Measurements from ENCODE around the gene CDHR2. TPM values are rescaled to one million over a fixed set of nuclear protein-coding genes. Genes with fewer than 3 reads are reported as not detected.
"Not testable (repeated sequence)": the region's sequence is repeated elsewhere in the genome, so short reads cannot be mapped to it uniquely, and the experiment has no call there.

The CDHR2 gene
- total and polyA plus RNA-seq, 12 donors = 0.03 to 0.22 (median 0.19) TPM; not detected in 9

DNA sequence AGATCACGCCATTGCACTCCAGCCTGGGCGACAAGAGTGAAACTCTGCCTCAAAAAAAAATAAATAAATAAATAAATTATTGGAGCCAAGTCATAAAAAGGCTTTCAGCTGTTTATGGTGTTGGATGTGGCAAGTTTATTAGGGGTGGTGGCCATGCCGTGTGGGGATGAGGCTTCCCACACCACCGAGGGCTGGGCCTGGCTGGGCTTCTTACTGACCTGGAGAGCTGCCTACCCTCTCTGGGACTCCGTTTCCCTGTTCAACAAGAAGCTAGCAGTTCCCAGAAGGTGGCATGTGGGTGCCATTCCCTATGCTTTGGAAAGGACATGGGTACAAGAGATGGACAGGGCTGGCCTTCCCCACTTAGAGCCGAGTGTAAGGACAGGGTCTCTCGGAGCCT, 38.3 kb downstream of the CDHR2 start:
- intact Hi-C loops (cut with DNase I) = no loop called here
- Histone ChIP-seq H3K27ac (no peak overlapping the region), H3K36me3 (no peaks in the 10 kb centered on the region), H3K27me3 (no peaks in the 10 kb centered on the region), H3K4me3 (no peak overlapping the region), H3K9me3 (peaks cover 0 to 27% (median 8%) of the 10 kb centered on the region in 11 donors), H3K4me1 (no peaks in the 10 kb centered on the region)
- WGBS, 2 donors = 88 to 89% methylated on average over 7 of the region's 7 CpGs
- DNase-seq (no peak), ATAC-seq (no peak)
- no peak for TF ChIP-seq CTCF (IDR thresholded peaks at IDR 0.05)

DNA sequence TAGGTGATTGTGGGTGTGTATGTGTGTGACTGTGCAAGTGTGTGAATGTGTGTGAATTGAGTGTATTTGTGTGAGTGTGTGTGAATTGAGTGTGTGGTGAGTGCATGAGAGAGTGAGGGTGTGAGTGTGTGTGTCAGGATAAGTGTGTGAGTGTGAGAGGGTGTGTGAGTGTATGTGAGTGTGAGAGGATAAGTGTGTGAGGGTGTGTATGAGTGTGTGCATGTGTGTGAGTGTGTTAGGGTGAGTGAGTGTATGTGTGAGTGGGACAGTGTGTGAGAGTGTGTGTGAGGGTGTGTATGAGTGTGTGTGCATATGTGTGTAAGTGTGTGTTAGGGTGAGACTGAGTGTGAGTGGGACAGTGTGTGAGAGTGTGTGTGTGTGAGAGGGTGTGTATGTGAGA, 39.2 kb downstream of the CDHR2 start:
- no peaks in the 10 kb centered on the region for H3K4me1 ChIP-seq
- intact Hi-C loops (cut with DNase I) = no loop called here
- H3K36me3 ChIP-seq = no peaks in the 10 kb centered on the region
- DNase-seq (no peak), ATAC-seq (no peak)
- no peak overlapping the region for H3K27ac ChIP-seq
- H3K4me3 ChIP-seq = no peak overlapping the region
- peaks cover 0 to 27% (median 8%) of the 10 kb centered on the region in 11 donors for H3K9me3 ChIP-seq
- no peaks in the 10 kb centered on the region for H3K27me3 ChIP-seq
- no peak for TF ChIP-seq CTCF (IDR thresholded peaks at IDR 0.05)

GRCh38 chr5:176589039-176589769, 40.1 kb downstream of the CDHR2 start:
- H3K9me3 ChIP-seq = peaks cover 0 to 25% (median 8%) of the 10 kb centered on the region in 11 donors
- no peaks in the 10 kb centered on the region for H3K27me3 ChIP-seq
- H3K36me3 ChIP-seq = no peaks in the 10 kb centered on the region
- WGBS, 2 donors = 87 to 88% methylated on average over 31 of the region's 31 CpGs
- ATAC-seq (no peak), DNase-seq (no peak)
- no peak overlapping the region for H3K4me3 ChIP-seq
- intact Hi-C loops (cut with DNase I) = no loop called here
- H3K4me1 ChIP-seq = no peaks in the 10 kb centered on the region
- no peak for TF ChIP-seq CTCF (IDR thresholded peaks at IDR 0.05)
- no peak overlapping the region for H3K27ac ChIP-seq

DNA sequence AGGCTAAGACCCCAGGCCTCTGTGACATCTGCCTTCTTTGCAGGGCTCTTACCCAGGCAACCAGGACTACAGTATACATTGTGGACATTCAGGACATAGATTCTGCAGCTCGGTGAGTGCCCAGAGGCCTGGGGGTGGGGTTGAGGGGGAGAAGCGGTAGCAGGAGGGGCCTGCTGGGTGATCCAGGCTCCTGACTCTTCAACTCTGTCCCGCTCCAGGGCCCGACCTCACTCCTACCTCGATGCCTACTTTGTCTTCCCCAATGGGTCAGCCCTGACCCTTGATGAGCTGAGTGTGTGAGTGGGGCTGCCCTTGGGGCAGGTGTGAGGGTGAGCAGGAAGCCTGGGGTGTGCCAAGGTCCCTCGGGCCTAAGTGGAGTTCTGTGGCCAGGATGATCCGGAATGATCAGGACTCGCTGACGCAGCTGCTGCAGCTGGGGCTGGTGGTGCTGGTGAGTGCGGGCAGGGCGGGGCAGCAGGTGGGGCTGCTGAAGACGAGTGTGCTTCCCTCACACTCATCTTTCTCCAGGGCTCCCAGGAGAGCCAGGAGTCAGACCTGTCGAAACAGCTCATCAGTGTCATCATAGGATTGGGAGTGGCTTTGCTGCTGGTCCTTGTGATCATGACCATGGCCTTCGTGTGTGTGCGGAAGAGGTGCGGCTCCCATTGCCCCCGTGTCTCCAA, 41.0 kb downstream of the CDHR2 start:
- intact Hi-C loops (cut with DNase I) = loop anchor here in 1 of 10 donors (10.0 kb wide), 1 partner anchor 175 kb away; the partner anchor contains the start of gene CLTB
- Histone ChIP-seq H3K4me3 (no peak overlapping the region), H3K27me3 (peaks cover 0 to 7% (median 0%) of the 10 kb centered on the region in 7 donors), H3K9me3 (peaks cover 0 to 15% (median 0%) of the 10 kb centered on the region in 11 donors), H3K36me3 (no peaks in the 10 kb centered on the region), H3K27ac (no peak overlapping the region), H3K4me1 (no peaks in the 10 kb centered on the region)
- no peak for TF ChIP-seq CTCF (IDR thresholded peaks at IDR 0.05)
- WGBS, 2 donors = 82 to 85% methylated on average over 15 to 17 of the region's 17 CpGs
- no peak for DNase-seq
- no peak for ATAC-seq

DNA sequence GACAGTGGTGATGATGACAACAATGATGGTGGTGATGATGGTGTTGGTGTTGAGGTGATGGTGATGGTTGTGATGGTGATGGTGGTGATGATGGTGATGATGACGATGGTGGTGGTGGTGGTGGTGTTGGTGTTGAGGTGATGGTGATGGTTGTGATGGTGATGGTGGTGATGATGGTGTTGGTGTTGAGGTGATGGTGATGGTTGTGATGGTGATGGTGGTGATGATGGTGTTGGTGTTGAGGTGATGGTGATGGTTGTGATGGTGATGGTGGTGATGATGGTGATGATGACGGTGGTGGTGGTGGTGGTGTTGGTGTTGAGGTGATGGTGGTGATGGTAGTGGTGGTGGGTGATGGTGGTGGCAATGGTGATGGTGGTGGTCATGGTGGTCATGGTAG, 42.5 kb downstream of the CDHR2 start:
- 51 to 86% methylated on average over 1 to 2 of the region's 2 CpGs for WGBS, 2 donors
- H3K4me3 ChIP-seq, DNase-seq: not testable (repeated sequence)

More for the DNA sequence above, 42.5 kb downstream of the CDHR2 start:
- not testable (repeated sequence) for H3K36me3 ChIP-seq, H3K9me3 ChIP-seq, H3K27ac ChIP-seq, ATAC-seq, H3K4me1 ChIP-seq
- peaks cover 0 to 16% (median 8%) of the 10 kb centered on the region in 7 donors for H3K27me3 ChIP-seq
- intact Hi-C loops (cut with DNase I) = loop anchor here in 1 of 10 donors (10.0 kb wide), 1 partner anchor 177 kb away; the partner anchor contains the start of gene CLTB
